Liver (tissue), 9 donors: Measurements from ENCODE around the gene BMAL1. TPM values are rescaled to one million over a fixed set of nuclear protein-coding genes. Genes with fewer than 3 reads are reported as not detected.

Source experiments
- DNase-seq: peaks from one replicate; pipeline ENCODE4 v3.0.0-alpha.2; 2017; ENCODE audit warnings: low spot score
- H3K27ac ChIP-seq, 2 donors: one replicate each; pipeline ENCODE4 v1.7.0; 2013; ENCODE audit warnings: inconsistent platforms in 2 of 2, low read length in 2 of 2, control low read depth in 1 of 2, low read depth in 1 of 2, mild to moderate bottlenecking in 1 of 2
- H3K27me3 ChIP-seq, 4 donors: one replicate each; pipeline versions ENCODE4 v1.6.1 to v1.7.0; 2013; ENCODE audit warnings: low read length in 3 of 4, inconsistent platforms in 1 of 4, mild to moderate bottlenecking in 1 of 4, moderate library complexity in 1 of 4; ENCODE audit not compliant: control insufficient read depth in 4 of 4, insufficient read depth in 4 of 4
- H3K36me3 ChIP-seq, 4 donors: one replicate each; pipeline versions ENCODE4 v1.6.1 to v1.7.0; 2013; ENCODE audit warnings: low read length in 3 of 4, mild to moderate bottlenecking in 3 of 4, low read depth in 1 of 4, moderate library complexity in 1 of 4; ENCODE audit not compliant: control insufficient read depth in 4 of 4, insufficient read depth in 3 of 4
- H3K4me1 ChIP-seq, 4 donors: one replicate each; pipeline versions ENCODE4 v1.6.1 to v1.7.0; 2013; ENCODE audit warnings: low read length in 3 of 4, mild to moderate bottlenecking in 3 of 4, moderate library complexity in 1 of 4; ENCODE audit not compliant: control insufficient read depth in 4 of 4, insufficient read depth in 4 of 4
- H3K4me3 ChIP-seq, 3 donors: one replicate each; pipeline versions ENCODE4 v1.6.1 to v1.7.0; 2013; ENCODE audit warnings: low read length in 3 of 3, control low read depth in 1 of 3, low read depth in 1 of 3, mild to moderate bottlenecking in 1 of 3
- H3K9ac ChIP-seq, 2 donors: one replicate each; pipeline ENCODE4 v1.7.0; 2013; ENCODE audit warnings: low read length in 2 of 2, mild to moderate bottlenecking in 2 of 2, moderate library complexity in 2 of 2, control low read depth in 1 of 2, low read depth in 1 of 2
- H3K9me3 ChIP-seq, 4 donors: one replicate each; pipeline versions ENCODE4 v1.6.1 to v1.7.0; 2013; ENCODE audit warnings: low read length in 3 of 4; ENCODE audit not compliant: control insufficient read depth in 4 of 4
- ATF3 ChIP-seq: IDR thresholded peaks from 2 replicates; pipeline ENCODE4 v1.6.1; 2016; ENCODE audit warnings: antibody characterized with exemption
- EGR1 ChIP-seq, 2 donors: IDR thresholded peaks; 2 replicates each; pipeline ENCODE4 v1.6.1; 2016 to 2018; ENCODE audit warnings: antibody characterized with exemption in 2 of 2, low read depth in 2 of 2
- FOXA1 ChIP-seq: IDR thresholded peaks from 2 replicates; pipeline ENCODE4 v1.6.1; 2016; ENCODE audit warnings: antibody characterized with exemption
- FOXA2 ChIP-seq: IDR thresholded peaks from 2 replicates; pipeline ENCODE4 v1.6.1; 2016; ENCODE audit warnings: antibody characterized with exemption
- GABPA ChIP-seq, 2 donors: IDR thresholded peaks in 1 of 2; conservative IDR thresholded peaks in 1 of 2; 2 replicates each; pipeline ENCODE4 v1.6.1; 2016; ENCODE audit warnings: antibody characterized with exemption in 2 of 2, mild to moderate bottlenecking in 1 of 2, moderate library complexity in 1 of 2
- HNF4A ChIP-seq, 2 donors: conservative IDR thresholded peaks; 2 replicates each; pipeline ENCODE4 v1.6.1; 2016; ENCODE audit warnings: antibody characterized with exemption in 2 of 2, mild to moderate bottlenecking in 2 of 2
- HNF4G ChIP-seq: IDR thresholded peaks from 2 replicates; pipeline ENCODE4 v1.6.1; 2016; ENCODE audit warnings: antibody characterized with exemption
- JUND ChIP-seq, 2 donors: IDR thresholded peaks; 2 replicates each; pipeline ENCODE4 v1.6.1; 2016; ENCODE audit warnings: antibody characterized with exemption in 2 of 2
- MAX ChIP-seq: IDR thresholded peaks from 2 replicates; pipeline ENCODE4 v1.6.1; 2016; ENCODE audit warnings: antibody characterized with exemption
- NR2F2 ChIP-seq: IDR thresholded peaks from 2 replicates; pipeline ENCODE4 v1.6.1; 2016; ENCODE audit warnings: antibody characterized with exemption
- RAD21 ChIP-seq, 2 donors: IDR thresholded peaks; 2 replicates each; pipeline ENCODE4 v1.6.1; 2016; ENCODE audit warnings: antibody characterized with exemption in 2 of 2, mild to moderate bottlenecking in 2 of 2
- RXRA ChIP-seq, 2 donors: IDR thresholded peaks; 2 replicates each; pipeline ENCODE4 v1.6.1; 2017 to 2018; ENCODE audit warnings: antibody characterized with exemption in 2 of 2, mild to moderate bottlenecking in 1 of 2
- SP1 ChIP-seq: IDR thresholded peaks from 2 replicates; pipeline ENCODE4 v1.6.1; 2018; ENCODE audit warnings: antibody characterized with exemption, mild to moderate bottlenecking
- TAF1 ChIP-seq: conservative IDR thresholded peaks from 2 replicates; pipeline ENCODE4 v1.6.1; 2016; ENCODE audit warnings: antibody characterized with exemption, mild to moderate bottlenecking
- YY1 ChIP-seq: IDR thresholded peaks from 2 replicates; pipeline ENCODE4 v1.6.1; 2016; ENCODE audit warnings: antibody characterized with exemption, mild to moderate bottlenecking
- WGBS: extraction: QIAGEN DNeasy Blood & Tissue Kit; methylation state at CpG from one replicate; pipeline ENCODE4 v1.1.7; 2013; 5-methylcytosine and 5-hydroxymethylcytosine counted together
- polyA plus RNA-seq, 2 donors: library from polyadenylated mRNA; stranded (reverse) in 1 of 2; unstranded in 1 of 2; fragments of 200-250 nt in 1 of 2; fragments of >200 nt in 1 of 2; fragmentation: Nextera tagmentation in 1 of 2; extraction: Ambion mirVana in 1 of 2; gene quantifications; one replicate each; pipeline versions ENCODE4 v1.2.1 to v1.2.3, GENCODE V29; 2013 to 2015
- total RNA-seq, 2 donors: library from RNA; depleted of rRNA; stranded (reverse); fragments of >200 nt; gene quantifications; one replicate each; pipeline ENCODE4 v1.2.3, GENCODE V29; 2014
- TF ChIP-seq, protein P1 (sequence below): IDR thresholded peaks from 2 replicates; pipeline ENCODE4 v1.6.1; 2016; ENCODE audit warnings: antibody characterized with exemption
- TF ChIP-seq, protein P2 (sequence below): IDR thresholded peaks from 2 replicates; pipeline ENCODE4 v1.6.1; 2016; ENCODE audit warnings: antibody characterized with exemption, mild to moderate bottlenecking
- TF ChIP-seq, protein P3 (sequence below): fragments of 150-350 bp; IDR thresholded peaks from 2 replicates; pipeline ENCODE4 v1.5.1; 2017; ENCODE audit warnings: improper control_type of control experiment, low read depth, low read length; ENCODE audit not compliant: missing input control
- donor health status: healthy.
- donor health status: healthy.
- donor health status: healthy.
- donor health status: healthy.
- donor health status: healthy.

Gene BMAL1
- total and polyA plus RNA-seq, 4 donors = 4.7 to 39.0 (median 15.0) TPM

DNA sequence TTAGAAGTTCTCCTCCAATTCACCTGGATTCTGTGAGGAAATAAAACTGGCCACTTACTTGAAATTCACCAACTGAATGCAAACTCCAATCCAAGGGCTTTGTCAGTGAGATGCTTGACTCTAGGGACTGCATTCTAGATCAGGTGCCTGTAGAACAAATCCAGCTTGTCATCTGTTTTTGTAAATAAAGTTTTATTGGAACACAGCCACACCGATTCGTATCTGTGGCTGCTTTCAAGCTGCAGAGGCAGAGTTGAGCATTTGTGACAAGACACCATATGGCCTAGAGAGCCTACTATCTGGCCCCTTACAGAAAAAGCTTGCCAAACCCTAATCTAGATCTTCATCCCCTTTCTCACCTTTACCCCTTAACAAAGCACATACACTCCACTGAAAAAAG, 103.1 kb downstream of the BMAL1 start:
- Histone ChIP-seq H3K27ac (no peak overlapping the region), H3K9me3 (no peaks in the 10 kb centered on the region), H3K9ac (no peak overlapping the region), H3K4me1 (no peaks in the 10 kb centered on the region), H3K36me3 (peaks cover 11 to 69% (median 65%) of the 10 kb centered on the region in 4 donors), H3K4me3 (no peak overlapping the region), H3K27me3 (no peaks in the 10 kb centered on the region)
- DNase-seq = no peak
- WGBS = 98% methylated on average over 2 of the region's 2 CpGs
- TF ChIP-seq ATF3 = no peak
- TF ChIP-seq MAX = no peak
- no peak for TF ChIP-seq EGR1 (IDR thresholded peaks at IDR 0.05; ENCODE audit: low read depth in 2 of 2)
- no peak for TF ChIP-seq YY1
- no peak for TF ChIP-seq NR2F2
- TF ChIP-seq, protein P1, sequence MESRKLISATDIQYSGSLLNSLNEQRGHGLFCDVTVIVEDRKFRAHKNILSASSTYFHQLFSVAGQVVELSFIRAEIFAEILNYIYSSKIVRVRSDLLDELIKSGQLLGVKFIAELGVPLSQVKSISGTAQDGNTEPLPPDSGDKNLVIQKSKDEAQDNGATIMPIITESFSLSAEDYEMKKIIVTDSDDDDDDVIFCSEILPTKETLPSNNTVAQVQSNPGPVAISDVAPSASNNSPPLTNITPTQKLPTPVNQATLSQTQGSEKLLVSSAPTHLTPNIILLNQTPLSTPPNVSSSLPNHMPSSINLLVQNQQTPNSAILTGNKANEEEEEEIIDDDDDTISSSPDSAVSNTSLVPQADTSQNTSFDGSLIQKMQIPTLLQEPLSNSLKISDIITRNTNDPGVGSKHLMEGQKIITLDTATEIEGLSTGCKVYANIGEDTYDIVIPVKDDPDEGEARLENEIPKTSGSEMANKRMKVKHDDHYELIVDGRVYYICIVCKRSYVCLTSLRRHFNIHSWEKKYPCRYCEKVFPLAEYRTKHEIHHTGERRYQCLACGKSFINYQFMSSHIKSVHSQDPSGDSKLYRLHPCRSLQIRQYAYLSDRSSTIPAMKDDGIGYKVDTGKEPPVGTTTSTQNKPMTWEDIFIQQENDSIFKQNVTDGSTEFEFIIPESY = no peak
- TF ChIP-seq TAF1 = no peak
- no peak for TF ChIP-seq FOXA2
- no peak for TF ChIP-seq GABPA (IDR thresholded peaks at IDR 0.05 in 1 of 2, conservative IDR thresholded peaks at IDR 0.05 in 1 of 2)
- no peak for TF ChIP-seq SP1
- TF ChIP-seq JUND (IDR thresholded peaks at IDR 0.05) = no peak
- TF ChIP-seq, protein P2, sequence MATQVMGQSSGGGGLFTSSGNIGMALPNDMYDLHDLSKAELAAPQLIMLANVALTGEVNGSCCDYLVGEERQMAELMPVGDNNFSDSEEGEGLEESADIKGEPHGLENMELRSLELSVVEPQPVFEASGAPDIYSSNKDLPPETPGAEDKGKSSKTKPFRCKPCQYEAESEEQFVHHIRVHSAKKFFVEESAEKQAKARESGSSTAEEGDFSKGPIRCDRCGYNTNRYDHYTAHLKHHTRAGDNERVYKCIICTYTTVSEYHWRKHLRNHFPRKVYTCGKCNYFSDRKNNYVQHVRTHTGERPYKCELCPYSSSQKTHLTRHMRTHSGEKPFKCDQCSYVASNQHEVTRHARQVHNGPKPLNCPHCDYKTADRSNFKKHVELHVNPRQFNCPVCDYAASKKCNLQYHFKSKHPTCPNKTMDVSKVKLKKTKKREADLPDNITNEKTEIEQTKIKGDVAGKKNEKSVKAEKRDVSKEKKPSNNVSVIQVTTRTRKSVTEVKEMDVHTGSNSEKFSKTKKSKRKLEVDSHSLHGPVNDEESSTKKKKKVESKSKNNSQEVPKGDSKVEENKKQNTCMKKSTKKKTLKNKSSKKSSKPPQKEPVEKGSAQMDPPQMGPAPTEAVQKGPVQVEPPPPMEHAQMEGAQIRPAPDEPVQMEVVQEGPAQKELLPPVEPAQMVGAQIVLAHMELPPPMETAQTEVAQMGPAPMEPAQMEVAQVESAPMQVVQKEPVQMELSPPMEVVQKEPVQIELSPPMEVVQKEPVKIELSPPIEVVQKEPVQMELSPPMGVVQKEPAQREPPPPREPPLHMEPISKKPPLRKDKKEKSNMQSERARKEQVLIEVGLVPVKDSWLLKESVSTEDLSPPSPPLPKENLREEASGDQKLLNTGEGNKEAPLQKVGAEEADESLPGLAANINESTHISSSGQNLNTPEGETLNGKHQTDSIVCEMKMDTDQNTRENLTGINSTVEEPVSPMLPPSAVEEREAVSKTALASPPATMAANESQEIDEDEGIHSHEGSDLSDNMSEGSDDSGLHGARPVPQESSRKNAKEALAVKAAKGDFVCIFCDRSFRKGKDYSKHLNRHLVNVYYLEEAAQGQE = no peak
- no peak for TF ChIP-seq RXRA (IDR thresholded peaks at IDR 0.05)
- no peak for TF ChIP-seq HNF4A (conservative IDR thresholded peaks at IDR 0.05)
- no peak for TF ChIP-seq FOXA1
- no peak for TF ChIP-seq RAD21 (IDR thresholded peaks at IDR 0.05)
- TF ChIP-seq, protein P3, sequence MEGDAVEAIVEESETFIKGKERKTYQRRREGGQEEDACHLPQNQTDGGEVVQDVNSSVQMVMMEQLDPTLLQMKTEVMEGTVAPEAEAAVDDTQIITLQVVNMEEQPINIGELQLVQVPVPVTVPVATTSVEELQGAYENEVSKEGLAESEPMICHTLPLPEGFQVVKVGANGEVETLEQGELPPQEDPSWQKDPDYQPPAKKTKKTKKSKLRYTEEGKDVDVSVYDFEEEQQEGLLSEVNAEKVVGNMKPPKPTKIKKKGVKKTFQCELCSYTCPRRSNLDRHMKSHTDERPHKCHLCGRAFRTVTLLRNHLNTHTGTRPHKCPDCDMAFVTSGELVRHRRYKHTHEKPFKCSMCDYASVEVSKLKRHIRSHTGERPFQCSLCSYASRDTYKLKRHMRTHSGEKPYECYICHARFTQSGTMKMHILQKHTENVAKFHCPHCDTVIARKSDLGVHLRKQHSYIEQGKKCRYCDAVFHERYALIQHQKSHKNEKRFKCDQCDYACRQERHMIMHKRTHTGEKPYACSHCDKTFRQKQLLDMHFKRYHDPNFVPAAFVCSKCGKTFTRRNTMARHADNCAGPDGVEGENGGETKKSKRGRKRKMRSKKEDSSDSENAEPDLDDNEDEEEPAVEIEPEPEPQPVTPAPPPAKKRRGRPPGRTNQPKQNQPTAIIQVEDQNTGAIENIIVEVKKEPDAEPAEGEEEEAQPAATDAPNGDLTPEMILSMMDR = no peak
- TF ChIP-seq HNF4G = no peak
